K562 (cell line): ENCODE results near the gene GORASP2. TPM values are rescaled to one million over a fixed set of nuclear protein-coding genes. Genes with fewer than 3 reads are reported as not detected.

Experiments used
- ARNT ChIP-seq, 2 experiments: fragments of 450-650 bp; IDR thresholded peaks; 2 replicates each; pipeline ENCODE4 v1.6.1; 2016; ENCODE audit warnings: mild to moderate bottlenecking in 1 of 2
- BRD9 ChIP-seq: fragments of 450-650 bp; IDR thresholded peaks from 2 replicates; pipeline ENCODE4 v1.6.1; 2018; ENCODE audit warnings: low read depth; ENCODE audit not compliant: partially characterized antibody
- C11orf30 ChIP-seq: fragments of 450-650 bp; IDR thresholded peaks from 2 replicates; pipeline ENCODE4 v1.6.1; 2016; ENCODE audit warnings: low read depth, mild to moderate bottlenecking
- CCNT2 ChIP-seq: IDR thresholded peaks from 2 replicates; pipeline ENCODE4 v1.6.1; 2011; ENCODE audit warnings: borderline replicate concordance, low read depth, mild to moderate bottlenecking, moderate library complexity, mixed read lengths, low read length; ENCODE audit not compliant: insufficient read length; ENCODE audit errors: extremely low read depth
- CHD2 ChIP-seq: IDR thresholded peaks from 2 replicates; pipeline ENCODE4 v1.6.1; 2011; ENCODE audit warnings: low read depth, low read length
- DMBX1 ChIP-seq: fragments of 250-450 bp; sonication (Bioruptor Pico); IDR thresholded peaks from 2 replicates; pipeline ENCODE4 v1.8.0; 2022; ENCODE audit warnings: inconsistent platforms, mild to moderate bottlenecking, moderate library complexity, borderline replicate concordance
- MECOM ChIP-seq: fragments of 250-450 bp; sonication (Bioruptor Pico); IDR thresholded peaks from 2 replicates; pipeline ENCODE4 v1.8.0; 2022; ENCODE audit warnings: inconsistent platforms
- MED1 ChIP-seq: sonication (generic); formaldehyde crosslinking; IDR thresholded peaks from 2 replicates; pipeline ENCODE4 v1.8.1; 2023; ENCODE audit warnings: missing genetic modification reagents, borderline replicate concordance
- PCBP2 ChIP-seq: fragments of 200-400 bp; formaldehyde crosslinking; IDR thresholded peaks from 2 replicates; pipeline ENCODE4 v1.6.1; 2018; ENCODE audit warnings: low read length, low read depth, mild to moderate bottlenecking, moderate library complexity; ENCODE audit not compliant: poor library complexity, severe bottlenecking
- PHF20 ChIP-seq: fragments of 450-650 bp; IDR thresholded peaks from 2 replicates; pipeline ENCODE4 v1.6.1; 2018; ENCODE audit not compliant: partially characterized antibody
- PURB ChIP-seq: sonication (generic); formaldehyde crosslinking; IDR thresholded peaks from 2 replicates; pipeline ENCODE4 v1.9.0; 2021; ENCODE audit warnings: low read depth, mild to moderate bottlenecking, missing genetic modification reagents
- SIN3B ChIP-seq: fragments of 450-650 bp; IDR thresholded peaks from 2 replicates; pipeline ENCODE4 v1.6.1; 2017; ENCODE audit warnings: low read depth, mild to moderate bottlenecking, moderate library complexity
- U2AF2 ChIP-seq: fragments of 200-400 bp; formaldehyde crosslinking; optimal IDR thresholded peaks from 2 replicates; pipeline ENCODE3; 2017; ENCODE audit warnings: low read depth, mild to moderate bottlenecking, low read length
- ZFP36 ChIP-seq: fragments of 150-350 bp; IDR thresholded peaks from 2 replicates; pipeline ENCODE4 v1.6.1; 2018; ENCODE audit warnings: low read length, low read depth; ENCODE audit not compliant: partially characterized antibody
- ZKSCAN8 ChIP-seq: fragments of 200-800 bp; sonication (Bioruptor generic); IDR thresholded peaks from 2 replicates; pipeline ENCODE4 v1.6.1; 2016; ENCODE audit warnings: missing genetic modification characterization, missing compliant biosample characterization
- ZNF143 ChIP-seq: sonication (generic); formaldehyde crosslinking; IDR thresholded peaks from 2 replicates; pipeline ENCODE4 v1.9.0; 2022; ENCODE audit warnings: mild to moderate bottlenecking, missing genetic modification reagents
- ZNF282 ChIP-seq: sonication (generic); formaldehyde crosslinking; IDR thresholded peaks from 2 replicates; pipeline ENCODE4 v1.8.1; 2023; ENCODE audit warnings: missing genetic modification reagents
- ZNF507 ChIP-seq: conservative IDR thresholded peaks from 2 replicates; pipeline ENCODE4 v1.6.1; 2017; ENCODE audit warnings: missing genetic modification characterization, missing compliant biosample characterization
- ZNF696 ChIP-seq: fragments of 250-450 bp; sonication (Bioruptor Pico); conservative IDR thresholded peaks from 2 replicates; pipeline ENCODE4 v1.4.0; 2020; ENCODE audit warnings: mild to moderate bottlenecking, moderate library complexity
- polyA plus RNA-seq, 8 experiments: library from polyadenylated mRNA; depleted of rRNA in 4 of 8; stranded (reverse) in 5 of 8; unstranded in 3 of 8; fragments of >200 nt; fragmentation: Nextera tagmentation in 2 of 8; fragmentation: Illumina TruSeq in 1 of 8; extraction: Ambion mirVana in 2 of 8; extraction: Trizol in 1 of 8; gene quantifications; 2 replicates each; pipeline versions ENCODE4 v1.2.1 to v1.2.3, GENCODE V29; 2011 to 2014; ENCODE audit warnings: inconsistent platforms in 1 of 8, missing spikeins in 1 of 8
- total RNA-seq, 7 experiments: library from RNA; depleted of rRNA in 6 of 7; stranded (reverse); fragments of >200 nt in 6 of 7; fragmentation: Illumina TruSeq in 2 of 7; extraction: Trizol in 2 of 7; gene quantifications; 2 replicates each; pipeline versions ENCODE4 v1.2.1 to v1.2.3, GENCODE V29; 2011 to 2021; ENCODE audit warnings: low replicate concordance in 1 of 7
- TF ChIP-seq, protein P1 (sequence below): sonication (generic); formaldehyde crosslinking; IDR thresholded peaks from 2 replicates; pipeline ENCODE4 v1.8.1; 2023; ENCODE audit warnings: mild to moderate bottlenecking, missing genetic modification reagents
- TF ChIP-seq, protein P2 (sequence below): sonication (generic); formaldehyde crosslinking; IDR thresholded peaks from 2 replicates; pipeline ENCODE4 v1.5.0; 2020; ENCODE audit warnings: missing genetic modification reagents
- TF ChIP-seq, protein P3 (sequence below): fragments of 250-450 bp; sonication (Bioruptor Pico); IDR thresholded peaks from 2 replicates; pipeline ENCODE4 v1.5.0; 2021; ENCODE audit warnings: mild to moderate bottlenecking, borderline replicate concordance
- TF ChIP-seq, protein P4 (sequence below): fragments of 450-650 bp; formaldehyde crosslinking; IDR thresholded peaks from 2 replicates; pipeline ENCODE4 v1.4.0; 2022; ENCODE audit warnings: missing genetic modification characterization

Gene GORASP2
- total and polyA plus RNA-seq, 9 of the 15 experiments (the other 6 are each of a cell fraction or from before 2014, with no cell fraction given): 27.4 to 180 (median 59.6) TPM

DNA sequence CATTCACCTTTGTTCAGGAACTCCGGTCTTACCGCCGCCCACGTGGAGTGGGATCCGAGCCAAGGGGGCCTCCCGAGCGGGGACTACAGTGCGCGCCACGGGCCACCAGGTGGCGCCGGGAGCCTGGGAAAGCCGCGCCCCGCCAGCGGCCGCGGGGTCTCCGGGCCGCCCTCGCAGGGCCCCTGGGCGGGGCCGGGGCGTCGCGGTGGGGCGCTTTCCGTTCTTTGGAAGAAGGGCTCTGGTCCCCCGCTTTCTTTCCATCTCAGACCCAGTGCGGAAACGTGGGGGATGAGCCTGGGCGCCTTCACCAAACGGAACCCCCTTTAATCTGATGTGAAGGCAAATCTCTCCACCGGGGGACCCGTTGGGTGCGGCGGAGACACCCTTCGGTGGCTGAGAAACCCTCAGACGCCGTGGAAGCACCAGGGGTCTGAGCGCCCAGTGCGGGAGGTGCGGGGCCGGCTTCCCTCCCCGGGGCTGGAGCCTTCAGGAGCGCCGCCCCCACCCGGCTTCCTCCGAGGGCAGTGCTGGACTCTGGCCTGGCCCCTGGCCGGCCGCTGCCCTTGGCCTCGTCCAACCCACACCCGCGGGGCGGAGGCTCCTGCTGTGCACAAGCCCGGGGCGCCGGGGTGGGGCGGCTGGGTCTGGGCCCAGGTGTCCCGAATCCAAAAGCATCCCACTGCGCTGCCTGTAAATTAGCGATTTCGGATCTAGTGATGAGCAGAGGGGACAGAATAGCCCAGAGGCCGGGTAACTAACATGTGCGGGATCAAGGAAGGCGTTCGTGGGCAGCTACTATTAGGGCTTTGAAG is 44.6 kb downstream of the GORASP2 start (continued):
- TF ChIP-seq MECOM (CRISPR knock-in tag): no peak
- no peak; the same call in 1 of the 2 replicates for TF ChIP-seq CHD2
- TF ChIP-seq ZNF696 (CRISPR knock-in tag): no peak
- TF ChIP-seq, protein P1, sequence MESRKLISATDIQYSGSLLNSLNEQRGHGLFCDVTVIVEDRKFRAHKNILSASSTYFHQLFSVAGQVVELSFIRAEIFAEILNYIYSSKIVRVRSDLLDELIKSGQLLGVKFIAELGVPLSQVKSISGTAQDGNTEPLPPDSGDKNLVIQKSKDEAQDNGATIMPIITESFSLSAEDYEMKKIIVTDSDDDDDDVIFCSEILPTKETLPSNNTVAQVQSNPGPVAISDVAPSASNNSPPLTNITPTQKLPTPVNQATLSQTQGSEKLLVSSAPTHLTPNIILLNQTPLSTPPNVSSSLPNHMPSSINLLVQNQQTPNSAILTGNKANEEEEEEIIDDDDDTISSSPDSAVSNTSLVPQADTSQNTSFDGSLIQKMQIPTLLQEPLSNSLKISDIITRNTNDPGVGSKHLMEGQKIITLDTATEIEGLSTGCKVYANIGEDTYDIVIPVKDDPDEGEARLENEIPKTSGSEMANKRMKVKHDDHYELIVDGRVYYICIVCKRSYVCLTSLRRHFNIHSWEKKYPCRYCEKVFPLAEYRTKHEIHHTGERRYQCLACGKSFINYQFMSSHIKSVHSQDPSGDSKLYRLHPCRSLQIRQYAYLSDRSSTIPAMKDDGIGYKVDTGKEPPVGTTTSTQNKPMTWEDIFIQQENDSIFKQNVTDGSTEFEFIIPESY (CRISPR knock-in tag): peak; percentile 65
- TF ChIP-seq ZKSCAN8 (CRISPR knock-in tag): no peak
- no peak for TF ChIP-seq ZNF507 (tag)
- TF ChIP-seq MED1: no peak
- no peak for TF ChIP-seq U2AF2
- no peak for TF ChIP-seq ZNF282
- TF ChIP-seq CCNT2: peak; percentile 92
- TF ChIP-seq DMBX1: no peak
- TF ChIP-seq C11orf30: no peak
- no peak for TF ChIP-seq PHF20
- TF ChIP-seq BRD9: no peak
- no peak for TF ChIP-seq ARNT (IDR thresholded peaks at IDR 0.05)
- TF ChIP-seq, protein P2, sequence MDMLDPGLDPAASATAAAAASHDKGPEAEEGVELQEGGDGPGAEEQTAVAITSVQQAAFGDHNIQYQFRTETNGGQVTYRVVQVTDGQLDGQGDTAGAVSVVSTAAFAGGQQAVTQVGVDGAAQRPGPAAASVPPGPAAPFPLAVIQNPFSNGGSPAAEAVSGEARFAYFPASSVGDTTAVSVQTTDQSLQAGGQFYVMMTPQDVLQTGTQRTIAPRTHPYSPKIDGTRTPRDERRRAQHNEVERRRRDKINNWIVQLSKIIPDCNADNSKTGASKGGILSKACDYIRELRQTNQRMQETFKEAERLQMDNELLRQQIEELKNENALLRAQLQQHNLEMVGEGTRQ (CRISPR knock-in tag): peak; percentile 62; the same call in 1 of the 2 replicates
- no peak for TF ChIP-seq ZFP36
- no peak for TF ChIP-seq ZNF143 (CRISPR knock-in tag)
- TF ChIP-seq SIN3B: peak; percentile 75
- no peak for TF ChIP-seq PCBP2
- no peak for TF ChIP-seq PURB (CRISPR knock-in tag)
- TF ChIP-seq, protein P3, sequence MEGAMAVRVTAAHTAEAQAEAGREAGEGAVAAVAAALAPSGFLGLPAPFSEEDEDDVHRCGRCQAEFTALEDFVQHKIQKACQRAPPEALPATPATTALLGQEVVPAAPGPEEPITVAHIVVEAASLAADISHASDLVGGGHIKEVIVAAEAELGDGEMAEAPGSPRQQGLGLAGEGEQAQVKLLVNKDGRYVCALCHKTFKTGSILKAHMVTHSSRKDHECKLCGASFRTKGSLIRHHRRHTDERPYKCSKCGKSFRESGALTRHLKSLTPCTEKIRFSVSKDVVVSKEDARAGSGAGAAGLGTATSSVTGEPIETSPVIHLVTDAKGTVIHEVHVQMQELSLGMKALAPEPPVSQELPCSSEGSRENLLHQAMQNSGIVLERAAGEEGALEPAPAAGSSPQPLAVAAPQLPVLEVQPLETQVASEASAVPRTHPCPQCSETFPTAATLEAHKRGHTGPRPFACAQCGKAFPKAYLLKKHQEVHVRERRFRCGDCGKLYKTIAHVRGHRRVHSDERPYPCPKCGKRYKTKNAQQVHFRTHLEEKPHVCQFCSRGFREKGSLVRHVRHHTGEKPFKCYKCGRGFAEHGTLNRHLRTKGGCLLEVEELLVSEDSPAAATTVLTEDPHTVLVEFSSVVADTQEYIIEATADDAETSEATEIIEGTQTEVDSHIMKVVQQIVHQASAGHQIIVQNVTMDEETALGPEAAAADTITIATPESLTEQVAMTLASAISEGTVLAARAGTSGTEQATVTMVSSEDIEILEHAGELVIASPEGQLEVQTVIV: 0 out of 2 replicates have a peak, but pooled peaks have one; percentile 8
- TF ChIP-seq, protein P4, sequence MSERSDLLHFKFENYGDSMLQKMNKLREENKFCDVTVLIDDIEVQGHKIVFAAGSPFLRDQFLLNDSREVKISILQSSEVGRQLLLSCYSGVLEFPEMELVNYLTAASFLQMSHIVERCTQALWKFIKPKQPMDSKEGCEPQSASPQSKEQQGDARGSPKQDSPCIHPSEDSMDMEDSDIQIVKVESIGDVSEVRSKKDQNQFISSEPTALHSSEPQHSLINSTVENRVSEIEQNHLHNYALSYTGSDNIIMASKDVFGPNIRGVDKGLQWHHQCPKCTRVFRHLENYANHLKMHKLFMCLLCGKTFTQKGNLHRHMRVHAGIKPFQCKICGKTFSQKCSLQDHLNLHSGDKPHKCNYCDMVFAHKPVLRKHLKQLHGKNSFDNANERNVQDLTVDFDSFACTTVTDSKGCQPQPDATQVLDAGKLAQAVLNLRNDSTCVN (CRISPR knock-in tag): no peak
